Measurements from ENCODE around the gene MALRD1. TPM values are rescaled to one million over a fixed set of nuclear protein-coding genes. Genes with fewer than 3 reads are reported as not detected.

The MALRD1 gene
- total and polyA plus RNA-seq, 4 donors = 0.17 to 17.9 (median 4.1) TPM

DNA sequence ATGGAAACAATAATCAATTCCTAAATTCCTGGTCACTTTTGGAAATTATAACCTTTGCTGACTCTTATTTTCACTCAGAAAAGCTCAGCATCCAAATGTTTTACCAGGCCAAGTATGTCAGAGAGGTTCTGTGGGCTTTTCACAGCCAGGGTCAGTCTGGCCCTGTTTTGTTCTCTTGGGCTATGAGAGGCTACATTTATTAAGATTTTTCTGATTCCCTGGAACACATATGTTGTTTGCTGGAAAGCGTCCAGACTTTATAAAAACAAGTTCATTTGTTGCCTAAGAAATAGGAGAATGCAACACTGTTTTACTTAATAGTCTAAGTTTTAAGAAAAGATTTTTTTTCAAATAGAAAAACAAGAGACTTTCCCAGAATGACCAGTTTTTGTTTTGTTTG, 529.2 kb downstream of the MALRD1 start:
- DNase-seq = peak in 2 of 3 donors; percentile 66 to 76
- no peak for ATAC-seq (ENCODE audit: insufficient read depth, low FRiP score)
- peaks cover 0 to 11% (median 0%) of the 10 kb centered on the region in 5 donors for H3K4me1 ChIP-seq (ENCODE audit: control insufficient read depth in 5 of 5, insufficient read depth in 5 of 5, low read length in 5 of 5)
- H3K9ac ChIP-seq (ENCODE audit: insufficient read depth in 1 of 2, low read length in 2 of 2) = no peak overlapping the region
- no peaks in the 10 kb centered on the region for H3K9me3 ChIP-seq (ENCODE audit: control insufficient read depth in 4 of 4, insufficient read depth in 3 of 4, low read length in 3 of 4)
- TF ChIP-seq, protein P1, sequence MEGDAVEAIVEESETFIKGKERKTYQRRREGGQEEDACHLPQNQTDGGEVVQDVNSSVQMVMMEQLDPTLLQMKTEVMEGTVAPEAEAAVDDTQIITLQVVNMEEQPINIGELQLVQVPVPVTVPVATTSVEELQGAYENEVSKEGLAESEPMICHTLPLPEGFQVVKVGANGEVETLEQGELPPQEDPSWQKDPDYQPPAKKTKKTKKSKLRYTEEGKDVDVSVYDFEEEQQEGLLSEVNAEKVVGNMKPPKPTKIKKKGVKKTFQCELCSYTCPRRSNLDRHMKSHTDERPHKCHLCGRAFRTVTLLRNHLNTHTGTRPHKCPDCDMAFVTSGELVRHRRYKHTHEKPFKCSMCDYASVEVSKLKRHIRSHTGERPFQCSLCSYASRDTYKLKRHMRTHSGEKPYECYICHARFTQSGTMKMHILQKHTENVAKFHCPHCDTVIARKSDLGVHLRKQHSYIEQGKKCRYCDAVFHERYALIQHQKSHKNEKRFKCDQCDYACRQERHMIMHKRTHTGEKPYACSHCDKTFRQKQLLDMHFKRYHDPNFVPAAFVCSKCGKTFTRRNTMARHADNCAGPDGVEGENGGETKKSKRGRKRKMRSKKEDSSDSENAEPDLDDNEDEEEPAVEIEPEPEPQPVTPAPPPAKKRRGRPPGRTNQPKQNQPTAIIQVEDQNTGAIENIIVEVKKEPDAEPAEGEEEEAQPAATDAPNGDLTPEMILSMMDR (IDR thresholded peaks at IDR 0.05; ENCODE audit: control extremely low read depth, extremely low read depth) = no peak
- no peak overlapping the region for H3K27ac ChIP-seq (ENCODE audit: low read depth in 1 of 2, low read length in 1 of 2)
- H3K36me3 ChIP-seq (ENCODE audit: control insufficient read depth in 4 of 4, insufficient read depth in 4 of 4, low read length in 4 of 4) = no peaks in the 10 kb centered on the region
- 41 to 51% methylated on average over 1 of the region's 1 CpG for WGBS, 2 donors
- no peak overlapping the region for H3K4me3 ChIP-seq
- no peaks in the 10 kb centered on the region for H3K27me3 ChIP-seq (ENCODE audit: control insufficient read depth in 3 of 3, insufficient read depth in 3 of 3, low read length in 2 of 3)

DNA sequence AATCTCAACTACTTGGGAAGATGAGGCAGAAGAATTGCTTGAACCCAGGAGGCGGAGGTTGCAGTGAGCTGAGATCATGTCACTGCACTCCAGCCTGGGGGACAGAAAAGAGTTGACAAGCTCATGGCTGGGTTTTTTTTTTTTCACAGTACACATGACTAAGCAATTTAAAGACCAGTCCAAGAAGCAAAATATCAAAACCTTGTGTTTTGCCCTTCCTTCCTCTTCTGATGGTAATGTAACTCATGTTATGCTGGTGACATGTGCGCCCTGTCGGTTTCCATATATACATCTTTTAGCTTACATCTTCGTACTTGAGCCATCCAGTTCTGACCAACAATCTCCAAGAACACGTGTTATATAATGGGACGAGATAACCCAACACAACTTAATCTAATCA, 530.0 kb downstream of the MALRD1 start:
- H3K27ac ChIP-seq (ENCODE audit: low read depth in 1 of 2, low read length in 1 of 2) = no peak overlapping the region
- H3K9me3 ChIP-seq (ENCODE audit: control insufficient read depth in 4 of 4, insufficient read depth in 3 of 4, low read length in 3 of 4) = no peaks in the 10 kb centered on the region
- ATAC-seq (ENCODE audit: insufficient read depth, low FRiP score) (no peak), DNase-seq (no peak)
- H3K4me3 ChIP-seq = no peak overlapping the region
- H3K9ac ChIP-seq (ENCODE audit: insufficient read depth in 1 of 2, low read length in 2 of 2) = no peak overlapping the region
- H3K36me3 ChIP-seq (ENCODE audit: control insufficient read depth in 4 of 4, insufficient read depth in 4 of 4, low read length in 4 of 4) = no peaks in the 10 kb centered on the region
- H3K4me1 ChIP-seq (ENCODE audit: control insufficient read depth in 5 of 5, insufficient read depth in 5 of 5, low read length in 5 of 5) = peaks cover 0 to 11% (median 0%) of the 10 kb centered on the region in 5 donors
- WGBS, 2 donors = 72 to 89% methylated on average over 6 of the region's 6 CpGs
- TF ChIP-seq, protein P1 (IDR thresholded peaks at IDR 0.05; ENCODE audit: control extremely low read depth, extremely low read depth) = no peak
- no peaks in the 10 kb centered on the region for H3K27me3 ChIP-seq (ENCODE audit: control insufficient read depth in 3 of 3, insufficient read depth in 3 of 3, low read length in 2 of 3)

DNA sequence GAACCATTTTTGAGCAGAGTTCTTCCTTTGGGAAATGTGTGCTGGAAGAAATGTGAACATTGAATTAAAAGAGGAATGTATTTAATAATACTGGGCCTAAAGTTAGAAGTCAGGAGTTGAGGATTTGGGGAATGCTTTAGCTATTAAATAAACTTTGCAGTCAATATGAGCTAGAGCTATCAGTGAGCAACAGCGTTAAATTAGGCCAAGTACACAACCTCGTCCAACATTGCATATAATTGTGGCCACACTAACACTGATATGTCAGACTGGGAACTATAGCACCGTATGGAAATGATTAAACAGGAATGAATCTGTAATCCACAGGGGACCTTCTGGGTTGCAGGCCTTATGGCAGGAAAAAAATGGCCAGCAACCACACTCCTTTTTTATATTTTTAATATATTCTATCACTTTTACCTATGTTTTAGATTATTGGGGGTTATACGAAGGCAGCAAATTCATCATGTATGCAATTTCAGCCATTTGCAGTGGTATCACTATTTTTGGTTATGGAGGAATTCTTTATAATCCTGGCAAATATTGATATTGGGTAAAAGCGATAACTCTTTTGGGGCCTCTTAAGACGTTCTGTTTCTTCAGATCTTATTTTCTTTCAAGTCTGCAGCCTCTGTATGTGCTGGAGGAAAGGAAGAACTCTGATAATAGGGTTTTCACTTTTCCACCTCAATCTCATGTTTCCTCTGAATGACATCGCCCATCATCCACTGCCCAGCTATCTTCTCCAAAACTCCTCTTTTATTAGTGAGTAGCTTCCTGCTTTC, 531.4 kb downstream of the MALRD1 start:
- Histone ChIP-seq H3K4me3 (no peak overlapping the region), H3K9ac (ENCODE audit: insufficient read depth in 1 of 2, low read length in 2 of 2) (no peak overlapping the region), H3K36me3 (ENCODE audit: control insufficient read depth in 4 of 4, insufficient read depth in 4 of 4, low read length in 4 of 4) (no peaks in the 10 kb centered on the region), H3K9me3 (ENCODE audit: control insufficient read depth in 4 of 4, insufficient read depth in 3 of 4, low read length in 3 of 4) (no peaks in the 10 kb centered on the region), H3K4me1 (ENCODE audit: control insufficient read depth in 5 of 5, insufficient read depth in 5 of 5, low read length in 5 of 5) (peaks cover 0 to 11% (median 0%) of the 10 kb centered on the region in 5 donors), H3K27ac (ENCODE audit: low read depth in 1 of 2, low read length in 1 of 2) (no peak overlapping the region), H3K27me3 (ENCODE audit: control insufficient read depth in 3 of 3, insufficient read depth in 3 of 3, low read length in 2 of 3) (no peaks in the 10 kb centered on the region)
- TF ChIP-seq, protein P1 (IDR thresholded peaks at IDR 0.05; ENCODE audit: control extremely low read depth, extremely low read depth) = no peak
- ATAC-seq (ENCODE audit: insufficient read depth, low FRiP score) (no peak), DNase-seq (no peak)
- 85 to 87% methylated on average over 7 of the region's 7 CpGs for whole genome bisulfite sequencing, 2 donors
